B cell (primary cell): Measurements from ENCODE around the gene SIRT3.

ENCODE experiments used
- EZH2 ChIP-seq: IDR thresholded peaks from 2 replicates; pipeline ENCODE4 v1.6.1; 2012; ENCODE audit warnings: borderline replicate concordance, low read depth, mild to moderate bottlenecking, moderate library complexity, low read length; ENCODE audit not compliant: insufficient read depth, poor library complexity, severe bottlenecking
- TF ChIP-seq, protein P1 (sequence below): fragments of 200-600 bp; IDR thresholded peaks from one replicate; pipeline ENCODE4 v1.8.0; 2022; ENCODE audit warnings: antibody characterized with exemption, mild to moderate bottlenecking

GRCh38 chr11:284105-285020 lies 48.2 kb upstream of the SIRT3 start:
- TF ChIP-seq, protein P1, sequence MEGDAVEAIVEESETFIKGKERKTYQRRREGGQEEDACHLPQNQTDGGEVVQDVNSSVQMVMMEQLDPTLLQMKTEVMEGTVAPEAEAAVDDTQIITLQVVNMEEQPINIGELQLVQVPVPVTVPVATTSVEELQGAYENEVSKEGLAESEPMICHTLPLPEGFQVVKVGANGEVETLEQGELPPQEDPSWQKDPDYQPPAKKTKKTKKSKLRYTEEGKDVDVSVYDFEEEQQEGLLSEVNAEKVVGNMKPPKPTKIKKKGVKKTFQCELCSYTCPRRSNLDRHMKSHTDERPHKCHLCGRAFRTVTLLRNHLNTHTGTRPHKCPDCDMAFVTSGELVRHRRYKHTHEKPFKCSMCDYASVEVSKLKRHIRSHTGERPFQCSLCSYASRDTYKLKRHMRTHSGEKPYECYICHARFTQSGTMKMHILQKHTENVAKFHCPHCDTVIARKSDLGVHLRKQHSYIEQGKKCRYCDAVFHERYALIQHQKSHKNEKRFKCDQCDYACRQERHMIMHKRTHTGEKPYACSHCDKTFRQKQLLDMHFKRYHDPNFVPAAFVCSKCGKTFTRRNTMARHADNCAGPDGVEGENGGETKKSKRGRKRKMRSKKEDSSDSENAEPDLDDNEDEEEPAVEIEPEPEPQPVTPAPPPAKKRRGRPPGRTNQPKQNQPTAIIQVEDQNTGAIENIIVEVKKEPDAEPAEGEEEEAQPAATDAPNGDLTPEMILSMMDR: no peak
- no peak for TF ChIP-seq EZH2
